ENCODE results near the gene KRTAP12-3. TPM values are rescaled to one million over a fixed set of nuclear protein-coding genes. Genes with fewer than 3 reads are reported as not detected.

The KRTAP12-3 gene
- total and polyA plus RNA-seq, 8 donors: not detected

DNA sequence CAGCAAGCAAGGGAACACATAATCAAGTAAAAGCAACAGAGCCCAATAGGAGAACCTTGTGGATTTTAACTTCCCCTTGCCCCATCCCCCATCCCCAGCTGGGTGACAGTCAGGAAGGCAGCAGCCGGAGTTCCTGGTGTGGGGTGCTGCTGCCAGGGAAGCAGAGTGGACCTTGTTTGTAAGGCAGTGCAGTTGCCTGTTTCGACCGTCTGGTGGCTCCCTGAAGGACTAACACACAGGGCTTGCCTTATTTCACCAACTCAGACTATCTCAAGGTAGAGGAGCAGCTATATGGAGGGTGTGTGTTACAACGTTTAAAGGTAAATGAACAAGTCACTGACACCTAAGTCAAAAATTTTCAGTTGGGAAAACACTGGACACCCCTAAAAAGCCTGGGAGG lies 39.2 kb upstream of the KRTAP12-3 start:
- no peak overlapping the region for H3K4me3 ChIP-seq
- DNase-seq: peak in 1 of 2 donors; percentile 43
- peak overlapping the region in 2 of 5 donors; percentile 2 to 47 for H3K27ac ChIP-seq
- H3K9me3 ChIP-seq: peaks cover 0 to 21% (median 12%) of the 10 kb centered on the region in 4 donors
- intact Hi-C loops (cut with DNase I; ENCODE audit: low total_unique reads): no loop called here
- H3K4me1 ChIP-seq: no peaks in the 10 kb centered on the region
- TF ChIP-seq POLR2AphosphoS5 (IDR thresholded peaks at IDR 0.05): no peak
- TF ChIP-seq POLR2A (IDR thresholded peaks at IDR 0.05): no peak
- TF ChIP-seq, protein P1, sequence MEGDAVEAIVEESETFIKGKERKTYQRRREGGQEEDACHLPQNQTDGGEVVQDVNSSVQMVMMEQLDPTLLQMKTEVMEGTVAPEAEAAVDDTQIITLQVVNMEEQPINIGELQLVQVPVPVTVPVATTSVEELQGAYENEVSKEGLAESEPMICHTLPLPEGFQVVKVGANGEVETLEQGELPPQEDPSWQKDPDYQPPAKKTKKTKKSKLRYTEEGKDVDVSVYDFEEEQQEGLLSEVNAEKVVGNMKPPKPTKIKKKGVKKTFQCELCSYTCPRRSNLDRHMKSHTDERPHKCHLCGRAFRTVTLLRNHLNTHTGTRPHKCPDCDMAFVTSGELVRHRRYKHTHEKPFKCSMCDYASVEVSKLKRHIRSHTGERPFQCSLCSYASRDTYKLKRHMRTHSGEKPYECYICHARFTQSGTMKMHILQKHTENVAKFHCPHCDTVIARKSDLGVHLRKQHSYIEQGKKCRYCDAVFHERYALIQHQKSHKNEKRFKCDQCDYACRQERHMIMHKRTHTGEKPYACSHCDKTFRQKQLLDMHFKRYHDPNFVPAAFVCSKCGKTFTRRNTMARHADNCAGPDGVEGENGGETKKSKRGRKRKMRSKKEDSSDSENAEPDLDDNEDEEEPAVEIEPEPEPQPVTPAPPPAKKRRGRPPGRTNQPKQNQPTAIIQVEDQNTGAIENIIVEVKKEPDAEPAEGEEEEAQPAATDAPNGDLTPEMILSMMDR (IDR thresholded peaks at IDR 0.05): peak in 4 of 7 experiments; percentile 8 to 19 (median 15)
- no peaks in the 10 kb centered on the region for H3K36me3 ChIP-seq
- 10 to 24% (median 16%) methylated on average over 4 of the region's 4 CpGs for WGBS, 5 donors
- H3K27me3 ChIP-seq: peaks cover 0 to 26% (median 0%) of the 10 kb centered on the region in 3 donors

DNA sequence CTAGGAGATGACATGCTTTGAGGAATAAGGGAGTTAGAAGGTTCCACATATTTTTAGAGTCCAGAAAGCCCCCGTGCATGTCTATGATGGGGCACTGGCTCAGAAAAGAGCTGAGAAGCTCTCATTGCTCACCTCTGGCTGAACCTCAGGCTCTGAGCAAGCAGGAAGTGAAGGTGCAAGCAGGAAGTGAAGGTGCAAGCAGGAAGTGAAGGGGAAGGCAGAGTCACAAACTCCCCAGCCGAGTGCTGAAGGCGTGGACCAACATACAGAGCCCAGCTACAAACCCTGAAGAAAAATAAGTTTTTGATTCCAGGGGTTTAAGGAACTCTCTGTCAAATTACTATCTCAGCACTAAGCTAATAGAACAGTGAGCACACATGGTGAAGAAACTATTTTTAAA lies 38.8 kb upstream of the KRTAP12-3 start:
- intact Hi-C loops (cut with DNase I; ENCODE audit: low total_unique reads): no loop called here

DNA sequence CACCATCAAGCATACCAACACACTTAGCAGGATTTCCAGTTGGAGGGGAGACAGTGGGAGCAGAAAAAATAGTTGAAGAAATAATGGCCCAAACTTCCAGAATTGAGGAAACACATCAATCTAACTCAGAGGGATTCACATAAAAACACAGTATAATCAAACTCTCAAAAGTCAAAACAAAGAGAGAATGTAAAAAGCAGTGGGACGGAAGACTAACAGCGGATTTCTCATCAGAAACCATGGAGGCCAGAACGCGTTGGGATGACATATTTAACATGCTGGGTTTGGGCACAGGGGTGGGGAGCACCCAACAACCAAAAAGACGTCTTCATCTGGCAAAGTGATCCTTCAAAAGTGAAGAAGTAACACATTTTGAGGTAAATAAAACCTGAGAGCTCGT lies 37.8 kb upstream of the KRTAP12-3 start:
- Histone ChIP-seq H3K4me3 (no peak overlapping the region), H3K27ac (no peak overlapping the region), H3K36me3 (no peaks in the 10 kb centered on the region), H3K27me3 (peaks cover 0 to 16% (median 0%) of the 10 kb centered on the region in 3 donors), H3K9me3 (peaks cover 0 to 34% (median 23%) of the 10 kb centered on the region in 4 donors), H3K4me1 (no peaks in the 10 kb centered on the region)
- DNase-seq: no peak
- intact Hi-C loops (cut with DNase I; ENCODE audit: low total_unique reads): no loop called here
- WGBS, 5 donors: 82 to 92% (median 87%) methylated on average over 6 of the region's 6 CpGs
- no peak for TF ChIP-seq EP300 (IDR thresholded peaks at IDR 0.05)
- no peak for TF ChIP-seq POLR2AphosphoS5 (IDR thresholded peaks at IDR 0.05)
- TF ChIP-seq POLR2A (IDR thresholded peaks at IDR 0.05): no peak
- TF ChIP-seq, protein P1 (IDR thresholded peaks at IDR 0.05): no peak

More for the DNA sequence above, 38.8 kb upstream of the KRTAP12-3 start:
- Histone ChIP-seq H3K36me3 (no peaks in the 10 kb centered on the region), H3K9me3 (peaks cover 0 to 25% (median 16%) of the 10 kb centered on the region in 4 donors), H3K27ac (peak overlapping the region in 2 of 5 donors; percentile 2 to 47), H3K27me3 (peaks cover 0 to 22% (median 0%) of the 10 kb centered on the region in 3 donors), H3K4me1 (no peaks in the 10 kb centered on the region), H3K4me3 (no peak overlapping the region)
- no peak for TF ChIP-seq EP300 (IDR thresholded peaks at IDR 0.05)
- TF ChIP-seq POLR2AphosphoS5 (IDR thresholded peaks at IDR 0.05): no peak
- TF ChIP-seq POLR2A (IDR thresholded peaks at IDR 0.05): no peak
- TF ChIP-seq, protein P1 (IDR thresholded peaks at IDR 0.05): no peak
- WGBS, 5 donors: 47 to 74% (median 55%) methylated on average over 3 of the region's 3 CpGs
- peak in 1 of 2 donors; percentile 54 for DNase-seq

DNA sequence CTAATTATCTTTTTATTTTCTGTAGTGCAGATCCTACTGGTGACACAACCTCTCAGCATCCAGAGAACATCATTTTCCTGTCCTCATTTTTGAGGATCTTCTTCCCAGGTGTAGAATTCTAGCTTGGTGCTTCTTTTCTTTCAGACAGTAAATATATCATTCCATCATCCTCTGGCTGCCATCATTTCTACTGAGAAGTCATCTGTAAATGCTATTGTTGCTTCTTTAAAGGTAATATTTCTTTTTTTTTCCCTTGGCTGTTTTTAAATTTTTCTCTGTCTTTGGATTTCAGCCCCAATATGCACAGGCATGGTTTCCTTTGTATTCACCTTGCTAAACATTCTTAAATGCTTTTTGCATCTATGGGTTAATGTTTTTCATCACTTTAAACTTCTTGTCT lies 34.2 kb upstream of the KRTAP12-3 start:
- intact Hi-C loops (cut with DNase I; ENCODE audit: low total_unique reads): no loop called here
- peaks cover 0 to 28% (median 13%) of the 10 kb centered on the region in 3 donors for H3K27me3 ChIP-seq
- TF ChIP-seq EP300 (IDR thresholded peaks at IDR 0.05): no peak
- no peak for TF ChIP-seq POLR2AphosphoS5 (IDR thresholded peaks at IDR 0.05)
- TF ChIP-seq, protein P1 (IDR thresholded peaks at IDR 0.05): no peak
- no peak for TF ChIP-seq POLR2A (IDR thresholded peaks at IDR 0.05)
- H3K9me3 ChIP-seq: peaks cover 0 to 39% (median 26%) of the 10 kb centered on the region in 4 donors
- DNase-seq: no peak
- H3K4me3 ChIP-seq: no peak overlapping the region
- H3K4me1 ChIP-seq: no peaks in the 10 kb centered on the region
- no peaks in the 10 kb centered on the region for H3K36me3 ChIP-seq
- no peak overlapping the region for H3K27ac ChIP-seq
